ENCODE data around the gene PKHD1.

PKHD1 gene

GRCh38 chr6:52076791-52077179 lies 10.6 kb downstream of the PKHD1 start:
- Histone ChIP-seq H3K4me3 (ENCODE audit: low read depth, low read length, poor library complexity, severe bottlenecking) (no peak overlapping the region), H3K9me2 (ENCODE audit: low read depth, low read length) (no peaks in the 10 kb centered on the region), H3K4me2 (ENCODE audit: low read length) (no peak overlapping the region), H2AFZ (ENCODE audit: low read length) (no peak overlapping the region), H3K27me3 (ENCODE audit: insufficient read depth, low read length) (no peaks in the 10 kb centered on the region), H3K79me2 (ENCODE audit: insufficient read depth, low read length) (no peaks in the 10 kb centered on the region), H3K9me3 (ENCODE audit: low read length) (no peaks in the 10 kb centered on the region), H3K4me1 (ENCODE audit: insufficient read depth, low read length, severe bottlenecking) (no peaks in the 10 kb centered on the region), H3K36me3 (ENCODE audit: insufficient read depth, low read length) (no peaks in the 10 kb centered on the region), H3F3A (ENCODE audit: insufficient read depth, low read length) (no peaks in the 10 kb centered on the region), H4K20me1 (ENCODE audit: insufficient read depth, low read length) (no peaks in the 10 kb centered on the region), H3K9ac (ENCODE audit: low read length) (no peak overlapping the region), H3K27ac (ENCODE audit: low read depth, low read length, poor library complexity, severe bottlenecking) (no peak overlapping the region)
- TF ChIP-seq CTCF (IDR thresholded peaks at IDR 0.05; ENCODE audit: low read length) = no peak
- TF ChIP-seq EZH2 (IDR thresholded peaks at IDR 0.05; ENCODE audit: borderline replicate concordance, low read length) = no peak

GRCh38 chr6:52074716-52075115 lies 12.7 kb downstream of the PKHD1 start:
- Histone ChIP-seq H3K4me2 (ENCODE audit: low read length) (no peak overlapping the region), H3K9me2 (ENCODE audit: low read depth, low read length) (no peaks in the 10 kb centered on the region), H3K79me2 (ENCODE audit: insufficient read depth, low read length) (no peaks in the 10 kb centered on the region), H3K36me3 (ENCODE audit: insufficient read depth, low read length) (no peaks in the 10 kb centered on the region), H3K9me3 (ENCODE audit: low read length) (no peaks in the 10 kb centered on the region), H3K27ac (ENCODE audit: low read depth, low read length, poor library complexity, severe bottlenecking) (no peak overlapping the region), H3K9ac (ENCODE audit: low read length) (no peak overlapping the region), H2AFZ (ENCODE audit: low read length) (no peak overlapping the region), H3K27me3 (ENCODE audit: insufficient read depth, low read length) (no peaks in the 10 kb centered on the region), H3K4me1 (ENCODE audit: insufficient read depth, low read length, severe bottlenecking) (no peaks in the 10 kb centered on the region), H4K20me1 (ENCODE audit: insufficient read depth, low read length) (no peaks in the 10 kb centered on the region), H3K4me3 (ENCODE audit: low read depth, low read length, poor library complexity, severe bottlenecking) (no peak overlapping the region), H3F3A (ENCODE audit: insufficient read depth, low read length) (no peaks in the 10 kb centered on the region)
- TF ChIP-seq EZH2 (IDR thresholded peaks at IDR 0.05; ENCODE audit: borderline replicate concordance, low read length) (no peak), CTCF (IDR thresholded peaks at IDR 0.05; ENCODE audit: low read length) (no peak)

- no peaks in the 10 kb centered on the region for H3K9me2 ChIP-seq (ENCODE audit: low read depth, low read length)
- no peak overlapping the region for H3K9ac ChIP-seq (ENCODE audit: low read length)
- H3K36me3 ChIP-seq (ENCODE audit: insufficient read depth, low read length) = no peaks in the 10 kb centered on the region
- H3K4me1 ChIP-seq (ENCODE audit: insufficient read depth, low read length, severe bottlenecking) = no peaks in the 10 kb centered on the region
- H3K4me3 ChIP-seq (ENCODE audit: low read depth, low read length, poor library complexity, severe bottlenecking) = no peak overlapping the region
- no peaks in the 10 kb centered on the region for H4K20me1 ChIP-seq (ENCODE audit: insufficient read depth, low read length)
- H3K79me2 ChIP-seq (ENCODE audit: insufficient read depth, low read length) = no peaks in the 10 kb centered on the region
- H3K4me2 ChIP-seq (ENCODE audit: low read length) = no peak overlapping the region
- H3K9me3 ChIP-seq (ENCODE audit: low read length) = no peaks in the 10 kb centered on the region
- H2AFZ ChIP-seq (ENCODE audit: low read length) = no peak overlapping the region
- H3K27ac ChIP-seq (ENCODE audit: low read depth, low read length, poor library complexity, severe bottlenecking) = no peak overlapping the region
- no peaks in the 10 kb centered on the region for H3F3A ChIP-seq (ENCODE audit: insufficient read depth, low read length)
- TF ChIP-seq EZH2 (IDR thresholded peaks at IDR 0.05; ENCODE audit: borderline replicate concordance, low read length) (no peak), CTCF (IDR thresholded peaks at IDR 0.05; ENCODE audit: low read length) (no peak)
- no peaks in the 10 kb centered on the region for H3K27me3 ChIP-seq (ENCODE audit: insufficient read depth, low read length)
These were observed 13.3 kb downstream of the PKHD1 start for GRCh38 chr6:52074155-52074554.

Data from OCI-LY1 (cell line).